ENCODE measurements around the gene ERO1A.

ERO1A gene

GRCh38 chr14:52598568-52598967 is 96.8 kb downstream of the ERO1A start:
- no peak for DNase-seq

- DNase-seq: no peak
Measured at GRCh38 chr14:52596861-52597260, 98.5 kb downstream of the ERO1A start.

GRCh38 chr14:52596320-52596719 is 99.0 kb downstream of the ERO1A start:
- DNase-seq: no peak

- no peak for DNase-seq
Measured at GRCh38 chr14:52590318-52590717, 105.0 kb downstream of the ERO1A start.

Measured in activated gamma-delta T cell treated with Interleukin-2 at 50 U/mL for 16 hours (primary cell).